ENCODE results near the gene NEDD4L.

NEDD4L gene

DNA sequence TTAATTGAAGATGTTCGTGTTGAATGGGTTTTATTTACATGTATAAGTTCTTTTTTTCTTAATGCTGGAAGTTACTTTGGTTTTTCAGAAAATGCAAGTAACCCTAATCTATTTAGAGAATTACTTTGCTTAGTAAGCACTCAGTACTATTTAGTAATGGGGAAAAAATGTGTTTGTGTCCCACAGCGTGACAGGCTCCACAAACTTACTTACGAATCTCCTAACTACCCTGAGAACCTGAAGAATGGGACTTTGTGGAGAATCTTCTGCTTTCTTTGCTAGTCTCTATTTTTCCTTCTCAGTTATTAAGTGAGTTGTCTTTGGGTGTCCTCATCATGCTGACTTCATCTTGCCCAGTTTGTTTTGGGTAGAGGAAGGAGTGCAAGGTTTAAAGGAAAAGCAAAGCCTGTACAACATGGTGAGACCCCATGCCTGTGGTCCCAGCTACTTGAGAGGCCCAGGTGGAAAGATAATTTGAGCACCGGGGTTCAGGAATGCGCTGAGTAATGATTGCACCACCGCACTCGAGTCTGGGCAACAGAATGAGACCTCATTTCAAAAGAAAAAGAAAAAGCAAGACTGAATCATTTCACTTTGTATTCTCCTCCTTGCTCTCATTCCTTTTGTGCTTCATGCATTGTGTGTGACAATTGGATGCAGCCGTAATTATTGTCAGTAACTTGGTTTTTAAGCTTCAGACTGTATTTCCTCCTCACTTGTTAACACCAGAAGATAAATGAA, 10.2 kb downstream of the NEDD4L start:
- DNase-seq (ENCODE audit: low spot score) = peak; percentile 66

GRCh38 chr18:58055890-58056558, 12.0 kb downstream of the NEDD4L start:
- DNase-seq (ENCODE audit: low spot score) = peak; percentile 84

GRCh38 chr18:58056852-58057251, 12.8 kb downstream of the NEDD4L start:
- DNase-seq (ENCODE audit: low spot score) = peak; percentile 27

DNA sequence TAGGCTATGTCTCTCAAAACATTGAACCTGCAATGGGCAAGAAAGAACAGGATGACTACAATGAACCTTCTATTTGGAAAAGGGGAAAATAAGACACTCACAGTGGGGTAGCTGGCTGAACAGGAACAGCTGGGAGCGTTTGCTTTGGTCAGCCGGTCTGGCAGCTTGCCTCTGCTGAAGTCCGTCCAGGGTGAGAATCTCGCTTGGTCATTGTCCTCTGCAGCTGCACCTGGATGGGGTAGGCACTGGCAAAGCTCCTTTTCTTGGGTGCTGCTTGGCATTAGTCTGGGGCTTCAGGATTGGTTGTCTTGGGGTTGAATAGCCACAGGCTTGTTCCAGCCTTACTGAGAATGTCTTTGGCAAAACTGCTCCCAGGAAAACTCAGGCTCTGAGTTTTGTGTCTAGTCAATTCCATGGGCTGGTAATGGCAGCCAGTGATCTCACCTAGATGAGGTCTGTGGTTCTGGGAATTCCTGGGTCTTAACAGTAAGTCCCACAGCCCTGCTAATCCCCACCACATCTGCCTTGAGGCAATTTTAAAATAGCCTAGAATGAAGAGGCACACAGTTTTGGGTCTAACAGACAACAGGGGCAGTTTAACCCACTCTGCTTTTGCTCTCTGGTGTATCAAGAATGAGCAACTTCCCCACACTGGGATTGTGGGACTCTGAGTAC, 13.4 kb downstream of the NEDD4L start:
- DNase-seq (ENCODE audit: low spot score) = peak; percentile 29

- peak; percentile 77 for DNase-seq (ENCODE audit: low spot score)
These were observed 14.7 kb downstream of the NEDD4L start for GRCh38 chr18:58058720-58059119.

GRCh38 chr18:58060254-58060653, 16.2 kb downstream of the NEDD4L start:
- DNase-seq (ENCODE audit: low spot score) = no peak

- DNase-seq (ENCODE audit: low spot score) = no peak
These were observed 17.3 kb downstream of the NEDD4L start for GRCh38 chr18:58061349-58061748.

DNA sequence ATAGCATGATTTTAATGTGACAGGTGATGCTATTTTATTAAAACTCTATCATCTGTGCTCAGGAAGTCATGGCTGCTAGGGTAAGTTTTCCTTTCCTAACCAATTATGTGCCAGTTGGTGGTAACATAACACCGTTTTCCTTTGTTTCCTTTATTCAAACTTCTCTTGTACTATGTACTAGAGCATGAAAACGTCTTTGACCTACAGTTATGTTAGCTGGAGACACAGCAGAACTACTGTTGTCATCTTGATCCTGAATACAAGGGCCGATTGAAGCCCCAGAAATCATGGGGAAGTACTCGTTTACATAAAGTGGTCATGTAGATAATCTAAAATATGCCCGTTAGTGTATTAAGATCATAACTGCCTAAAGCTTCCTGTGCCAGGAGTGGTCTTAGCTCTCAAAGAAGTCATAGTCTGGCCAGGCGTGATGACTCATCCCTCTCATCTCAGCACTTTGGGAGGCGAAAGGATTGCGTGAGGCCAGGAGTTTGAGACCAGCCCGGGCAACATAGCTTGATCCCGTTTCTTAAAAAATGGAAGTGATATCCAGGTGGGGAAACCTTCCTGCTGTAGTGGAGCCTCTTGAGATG, 20.5 kb downstream of the NEDD4L start:
- peak; percentile 45 for DNase-seq (ENCODE audit: low spot score)

DNA sequence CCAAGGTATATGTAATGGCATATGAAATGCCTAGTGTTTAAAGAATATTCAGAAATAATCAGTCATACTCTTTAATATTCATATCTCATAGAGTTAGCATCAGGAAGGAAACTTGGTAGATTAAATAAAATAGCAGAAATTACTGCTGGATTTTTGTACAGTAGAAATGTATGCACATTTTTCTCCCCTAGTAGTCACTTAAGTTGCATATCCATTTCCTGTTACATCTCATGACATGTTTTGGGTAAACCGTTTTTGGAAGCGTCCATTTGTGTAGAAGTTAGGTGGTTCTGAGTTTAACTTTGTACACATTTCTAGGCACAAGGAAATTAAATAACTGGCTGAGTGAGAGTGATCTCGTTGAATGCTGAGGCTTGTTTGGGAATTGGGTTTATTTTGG, 21.9 kb downstream of the NEDD4L start:
- DNase-seq (ENCODE audit: low spot score) = no peak

- no peak for DNase-seq (ENCODE audit: low spot score)
These were observed 23.6 kb downstream of the NEDD4L start for GRCh38 chr18:58067601-58068000.

GRCh38 chr18:58069099-58069498, 25.1 kb downstream of the NEDD4L start:
- peak; percentile 74 for DNase-seq (ENCODE audit: low spot score)

GRCh38 chr18:58069721-58070292, 25.8 kb downstream of the NEDD4L start:
- no peak for DNase-seq (ENCODE audit: low spot score)

- DNase-seq (ENCODE audit: low spot score) = no peak
These were observed 32.0 kb downstream of the NEDD4L start for GRCh38 chr18:58076052-58076451.

DNA sequence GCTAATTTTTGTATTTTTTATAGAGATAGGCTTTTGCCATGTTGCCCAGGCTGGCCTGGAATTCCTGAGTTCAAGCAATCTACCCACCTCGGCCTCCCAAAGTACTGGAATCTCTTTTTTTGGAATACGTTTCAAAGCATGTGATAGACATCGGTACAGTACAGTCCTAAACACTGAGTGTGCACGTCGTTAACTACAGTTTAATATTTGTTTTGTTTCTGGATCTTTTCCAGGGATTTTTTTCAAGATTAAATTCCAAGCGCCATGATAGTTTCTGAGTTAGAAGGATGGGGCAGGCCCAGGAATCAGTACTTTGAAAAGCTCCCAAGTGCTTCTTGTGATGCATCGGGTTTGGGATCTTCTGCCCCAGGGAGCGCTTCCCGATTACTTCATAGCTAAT, 33.3 kb downstream of the NEDD4L start:
- DNase-seq (ENCODE audit: low spot score) = no peak

GRCh38 chr18:58078889-58079573, 35.0 kb downstream of the NEDD4L start:
- peak; percentile 95 for DNase-seq (ENCODE audit: low spot score)

GRCh38 chr18:58080451-58080850, 36.4 kb downstream of the NEDD4L start:
- peak; percentile 63 for DNase-seq (ENCODE audit: low spot score)

- peak; percentile 69 for DNase-seq (ENCODE audit: low spot score)
These were observed 44.1 kb downstream of the NEDD4L start for GRCh38 chr18:58087928-58088690.

DNA sequence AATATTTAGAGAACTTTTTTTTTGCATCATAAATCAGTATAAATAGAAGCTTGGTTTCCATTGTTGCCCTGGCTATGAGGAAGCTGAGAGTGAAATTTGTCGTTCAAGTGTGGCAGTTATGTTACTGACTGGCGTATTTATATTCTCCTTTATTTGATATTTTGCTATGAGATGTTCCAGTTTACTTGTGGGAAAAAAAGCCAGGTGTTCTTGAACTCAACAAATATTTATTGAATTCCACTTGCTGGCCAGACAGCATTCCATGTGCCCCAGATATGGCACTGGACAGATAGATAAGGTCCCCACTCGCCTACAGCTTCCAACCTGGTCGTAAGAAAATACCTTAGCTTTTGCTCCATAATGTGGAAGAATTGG, 44.7 kb downstream of the NEDD4L start:
- DNase-seq (ENCODE audit: low spot score) = no peak

GRCh38 chr18:58091099-58091611, 47.1 kb downstream of the NEDD4L start:
- peak; percentile 48 for DNase-seq (ENCODE audit: low spot score)

- no peak for DNase-seq (ENCODE audit: low spot score)
These were observed 49.3 kb downstream of the NEDD4L start for GRCh38 chr18:58093311-58093803.

DNA sequence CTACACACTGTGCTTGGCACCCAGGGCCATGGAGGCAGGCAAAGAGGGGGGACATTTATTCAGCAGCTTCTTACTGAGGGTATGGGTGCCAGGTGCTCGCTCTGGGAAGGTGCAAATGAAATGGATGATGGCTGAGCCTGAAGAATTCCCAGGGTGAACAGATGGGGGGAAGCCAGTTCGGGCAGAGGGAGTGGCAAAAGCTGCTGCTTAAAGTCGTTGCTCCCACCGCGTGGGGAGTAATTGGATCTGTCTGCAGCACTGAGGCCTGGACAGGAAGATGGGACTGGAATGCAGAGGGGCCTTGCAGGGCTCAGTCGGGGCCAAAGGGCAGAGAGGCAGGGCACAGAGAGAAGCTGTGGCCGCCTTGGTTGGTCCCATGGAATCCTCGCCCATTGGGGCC, 51.2 kb downstream of the NEDD4L start:
- DNase-seq (ENCODE audit: low spot score) = no peak

All from hematopoietic multipotent progenitor cell treated with erythropoietin and hydrocortisone succinate and interleukin-3 and kit ligand, for 17 days (in vitro differentiated cells).